ENCODE results near the gene ATP2C1.

The ATP2C1 gene

GRCh38 chr3:130895690-130896488, 2.0 kb downstream of the ATP2C1 start:
- DNase-seq, result no peak

- no peak for DNase-seq
Measured at GRCh38 chr3:130897316-130897715, 3.4 kb downstream of the ATP2C1 start.

GRCh38 chr3:130900959-130901358, 7.1 kb downstream of the ATP2C1 start:
- no peak for DNase-seq

GRCh38 chr3:130901463-130902204, 7.8 kb downstream of the ATP2C1 start:
- no peak for DNase-seq

GRCh38 chr3:130903412-130903908, 9.6 kb downstream of the ATP2C1 start:
- no peak for DNase-seq

- DNase-seq, result no peak
Measured at GRCh38 chr3:130904491-130904890, 10.6 kb downstream of the ATP2C1 start.

GRCh38 chr3:130905551-130905950, 11.7 kb downstream of the ATP2C1 start:
- DNase-seq, result no peak

- no peak for DNase-seq
Measured at GRCh38 chr3:130906374-130906995, 12.6 kb downstream of the ATP2C1 start.

- no peak for DNase-seq
Measured at GRCh38 chr3:130907500-130907899, 13.6 kb downstream of the ATP2C1 start.

GRCh38 chr3:130907966-130908365, 14.1 kb downstream of the ATP2C1 start:
- no peak for DNase-seq

GRCh38 chr3:130915567-130916292, 21.8 kb downstream of the ATP2C1 start:
- DNase-seq, result no peak

- DNase-seq, result no peak
Measured at GRCh38 chr3:130916507-130917167, 22.8 kb downstream of the ATP2C1 start.

- DNase-seq, result no peak
Measured at GRCh38 chr3:130918328-130918727, 24.4 kb downstream of the ATP2C1 start.

GRCh38 chr3:130925628-130926027, 31.7 kb downstream of the ATP2C1 start:
- no peak for DNase-seq

- DNase-seq, result no peak
Measured at GRCh38 chr3:130926504-130926903, 32.6 kb downstream of the ATP2C1 start.

- no peak for DNase-seq
Measured at GRCh38 chr3:130929804-130930203, 35.9 kb downstream of the ATP2C1 start.

GRCh38 chr3:130932979-130933378, 39.1 kb downstream of the ATP2C1 start:
- DNase-seq, result no peak

- DNase-seq, result no peak
Measured at GRCh38 chr3:130933801-130934345, 40.0 kb downstream of the ATP2C1 start.

- DNase-seq, result peak; percentile 41
Measured at GRCh38 chr3:130934442-130935089, 40.7 kb downstream of the ATP2C1 start.

- DNase-seq, result peak; percentile 27
Measured at GRCh38 chr3:130935761-130936492, 42.0 kb downstream of the ATP2C1 start.

- DNase-seq, result no peak
Measured at GRCh38 chr3:130939753-130940152, 45.9 kb downstream of the ATP2C1 start.

Measured in suppressor macrophage treated with lipopolysaccharide for 4 hours (primary cell).